HG02610 (cell line): ENCODE measurements around the gene CST7.

Experiments
- ATAC-seq: cut with Tn5 transposase; IDR thresholded peaks from one replicate; pipeline ENCODE4 v1.9.1; 2021; ENCODE audit warnings: mild to moderate bottlenecking, moderate library complexity; ENCODE audit not compliant: unreplicated experiment

The CST7 gene

DNA sequence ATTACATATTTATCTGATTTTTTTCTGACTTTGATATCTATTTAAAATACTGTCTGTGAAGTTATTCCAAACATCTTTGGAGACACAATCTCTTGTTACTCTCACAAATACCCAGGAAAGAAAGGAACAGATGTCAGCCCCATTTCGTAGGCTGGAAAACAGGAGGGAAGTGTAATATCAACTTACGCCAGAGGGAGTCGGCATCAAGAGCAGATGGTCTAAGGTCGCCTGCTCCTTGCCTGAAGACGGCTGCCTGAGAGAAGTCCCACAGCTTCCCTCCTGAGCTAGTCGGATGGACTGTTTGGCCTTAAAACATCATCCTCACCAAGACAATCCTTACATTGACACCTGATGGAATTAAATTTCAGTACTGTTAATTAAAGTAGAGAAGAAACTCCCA, 13.4 kb downstream of the CST7 start:
- ATAC-seq: no peak

DNA sequence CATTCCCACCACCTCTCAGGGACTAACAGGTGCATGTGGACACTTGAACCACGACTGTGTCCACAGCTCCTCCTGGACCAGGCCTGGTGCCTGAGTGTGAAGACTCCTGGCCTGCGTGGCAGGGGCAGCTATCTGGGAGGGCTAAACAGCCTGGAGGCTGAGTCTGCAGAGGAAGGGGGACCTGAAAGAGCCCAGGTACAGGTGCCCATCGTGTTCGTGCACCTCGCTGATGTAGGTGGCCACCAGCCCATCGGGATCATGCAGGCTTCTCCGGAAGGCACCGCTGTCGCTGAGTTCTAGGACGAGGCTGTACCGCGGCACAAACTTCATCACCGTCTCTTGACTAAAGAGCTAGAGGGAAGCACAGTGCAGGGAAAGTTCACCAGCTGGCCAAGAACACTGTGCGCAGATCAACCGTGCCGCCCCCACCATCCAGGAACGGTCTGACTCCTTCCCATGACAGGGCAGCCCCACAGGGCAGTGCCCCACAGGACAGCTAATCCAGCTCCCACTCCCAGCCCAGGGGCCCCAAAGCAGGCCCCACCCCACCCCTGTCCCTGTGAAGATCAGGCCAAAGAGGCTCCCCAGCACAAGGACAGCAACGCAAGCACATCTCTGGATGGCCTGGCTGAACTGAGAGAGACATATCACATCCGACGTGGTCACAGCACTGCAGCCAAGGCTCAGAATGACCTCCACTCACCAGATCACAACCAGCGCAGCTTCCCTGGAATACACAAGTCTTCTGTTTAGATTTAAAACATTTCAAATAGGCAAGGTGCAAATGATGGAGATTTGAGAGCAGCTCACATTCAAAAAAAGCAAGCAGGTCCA, 14.8 kb downstream of the CST7 start:
- ATAC-seq: no peak

DNA sequence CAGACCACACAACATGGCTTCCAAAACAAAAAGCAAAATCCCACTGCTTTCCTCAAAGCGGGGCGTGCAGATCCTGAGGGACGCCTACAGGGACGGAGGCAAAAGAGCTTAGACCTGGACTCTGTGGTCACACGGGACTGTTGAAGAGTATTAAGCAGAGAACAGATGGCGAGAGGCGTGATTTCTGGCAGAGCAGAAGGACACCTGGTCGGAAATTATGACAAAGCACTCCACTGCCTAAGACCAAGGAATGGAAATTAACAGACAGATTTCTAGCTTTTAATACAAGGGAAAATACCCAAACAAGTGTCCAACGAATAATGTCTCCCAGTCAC, 15.4 kb downstream of the CST7 start:
- ATAC-seq: no peak

DNA sequence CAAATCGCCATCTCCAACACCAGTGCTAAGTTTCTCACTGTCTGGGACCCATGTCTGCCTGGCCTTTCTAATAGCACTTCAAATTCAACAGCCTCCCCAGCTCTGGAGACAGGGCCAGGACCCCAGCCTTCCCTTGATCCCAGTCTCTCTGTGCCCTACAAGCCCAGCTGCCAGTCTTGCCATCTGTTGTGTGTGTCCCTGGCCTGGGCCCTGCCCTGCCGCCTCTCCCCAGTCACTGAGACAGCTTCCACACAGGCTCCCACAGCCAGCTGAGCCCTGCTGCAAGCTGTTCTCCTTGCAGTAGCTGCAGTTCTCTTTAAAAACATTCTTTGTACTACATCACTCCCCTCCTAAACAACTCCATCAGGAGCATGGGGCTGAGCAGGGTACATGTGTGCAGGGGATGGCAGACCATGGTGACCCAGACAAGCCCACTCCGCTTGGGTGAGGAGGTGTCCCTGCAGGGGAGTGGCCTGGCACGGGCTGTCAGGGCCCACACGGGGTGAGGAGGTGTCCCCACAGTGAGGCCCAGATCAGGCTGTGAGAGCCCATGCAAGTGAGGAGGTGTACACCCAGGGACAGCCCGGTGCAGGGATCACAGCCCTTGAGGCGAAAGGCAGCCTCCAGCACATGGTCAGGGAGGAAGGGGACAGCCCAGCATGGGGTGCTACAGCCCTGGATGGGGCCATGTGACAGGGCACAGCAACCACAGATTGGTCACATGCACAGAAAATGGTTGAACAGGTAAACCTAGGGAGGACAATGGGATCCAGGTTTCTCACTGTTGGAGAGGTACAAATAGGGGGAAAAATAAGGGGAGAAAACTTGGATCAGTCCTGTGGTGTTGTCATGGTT, 16.2 kb downstream of the CST7 start:
- ATAC-seq: no peak

DNA sequence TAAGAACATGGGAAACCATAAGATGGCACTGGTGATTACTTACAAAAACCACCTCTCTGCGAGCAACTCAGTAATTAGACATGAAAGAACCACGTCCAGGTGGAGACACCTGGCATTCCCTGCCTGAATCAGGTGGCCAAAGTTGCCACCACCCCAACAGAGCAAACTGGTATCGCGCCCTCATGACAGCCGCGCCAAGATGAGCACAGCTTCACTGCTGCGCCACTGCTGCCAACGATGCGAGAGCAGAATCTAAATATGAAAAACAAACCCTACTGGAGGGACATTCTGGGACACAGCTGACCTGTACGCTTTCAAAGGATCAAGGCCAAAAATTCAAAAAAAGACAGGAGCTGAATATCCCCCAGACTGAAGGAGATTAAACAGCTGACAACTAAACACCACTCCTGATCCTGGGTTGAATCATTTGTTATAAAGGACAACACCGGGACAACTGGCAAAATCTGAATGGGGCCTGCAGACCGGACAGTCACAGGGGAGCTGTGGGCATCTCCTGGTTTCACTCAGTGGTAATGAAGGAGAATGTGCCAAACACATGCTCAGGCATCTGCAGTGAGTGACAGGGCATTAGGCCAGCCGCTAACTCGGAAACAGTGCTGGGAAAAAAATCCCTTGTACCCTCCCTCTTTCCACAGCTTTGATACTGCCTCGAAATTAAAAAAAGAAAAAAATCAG, 17.4 kb downstream of the CST7 start:
- no peak for ATAC-seq

DNA sequence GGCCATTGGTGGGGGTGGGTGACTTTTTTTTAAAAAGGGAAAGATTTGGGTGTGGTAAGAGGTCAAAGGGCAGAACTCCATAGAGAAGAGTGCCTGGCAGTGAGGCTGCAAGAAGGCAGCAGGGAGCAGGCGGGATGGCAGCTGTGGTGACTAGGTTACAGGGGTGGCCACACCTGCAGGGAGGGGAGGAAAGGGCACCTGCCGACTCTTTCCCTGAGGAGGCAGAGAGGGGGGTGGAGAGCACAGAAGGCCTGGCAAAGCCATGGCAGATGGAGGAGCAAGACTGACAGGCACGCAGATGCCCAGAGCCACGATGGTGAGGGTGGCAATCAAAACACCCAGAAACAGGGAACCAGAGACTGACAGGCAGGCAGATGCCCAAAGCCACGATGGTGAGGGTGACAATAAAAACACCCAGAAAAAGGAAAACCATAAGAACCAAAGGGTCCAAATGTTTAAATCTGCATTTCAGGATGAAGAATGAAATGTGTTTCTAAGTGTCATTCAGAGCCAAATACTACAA, 19.3 kb downstream of the CST7 start:
- ATAC-seq: no peak

DNA sequence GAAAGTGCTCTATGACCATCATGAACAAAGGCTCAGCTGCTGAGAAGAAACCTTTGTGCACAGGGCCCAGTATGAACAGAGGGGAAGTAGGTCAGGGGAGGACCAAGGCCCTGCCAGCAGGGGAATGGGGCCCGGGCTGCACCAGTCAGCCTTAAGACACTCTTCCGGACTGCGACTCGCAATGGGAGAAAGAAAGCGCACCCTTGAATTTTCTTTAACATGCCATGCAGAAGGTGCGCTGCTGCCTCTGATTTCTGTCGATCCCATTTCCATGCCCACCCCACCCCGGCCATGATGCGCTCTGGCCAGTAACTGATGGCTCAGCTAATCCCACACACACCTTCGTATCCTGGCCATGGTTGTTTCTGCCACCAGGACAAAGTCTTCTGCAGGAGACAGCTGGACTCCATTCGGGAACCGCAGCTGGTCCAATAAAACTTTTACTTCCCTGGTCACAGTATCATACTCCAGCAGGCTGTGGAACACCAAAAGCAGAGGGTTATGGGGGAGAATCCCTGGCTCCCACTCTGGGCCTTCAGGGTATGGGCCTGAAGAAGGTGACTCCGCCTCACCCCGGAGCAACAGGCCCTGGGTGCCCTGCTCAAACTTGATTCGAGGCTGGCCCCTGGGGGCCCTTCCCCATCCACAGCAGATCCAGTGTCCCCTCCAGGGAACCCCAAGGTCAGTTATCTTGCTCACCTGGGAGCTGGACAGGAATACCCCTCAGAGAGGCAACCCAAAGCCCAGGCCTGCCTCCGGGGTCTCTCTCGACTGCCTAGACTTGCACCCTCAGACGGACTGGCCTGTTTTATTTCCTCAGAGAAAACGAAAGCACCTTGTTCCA, 20.3 kb downstream of the CST7 start:
- no peak for ATAC-seq

DNA sequence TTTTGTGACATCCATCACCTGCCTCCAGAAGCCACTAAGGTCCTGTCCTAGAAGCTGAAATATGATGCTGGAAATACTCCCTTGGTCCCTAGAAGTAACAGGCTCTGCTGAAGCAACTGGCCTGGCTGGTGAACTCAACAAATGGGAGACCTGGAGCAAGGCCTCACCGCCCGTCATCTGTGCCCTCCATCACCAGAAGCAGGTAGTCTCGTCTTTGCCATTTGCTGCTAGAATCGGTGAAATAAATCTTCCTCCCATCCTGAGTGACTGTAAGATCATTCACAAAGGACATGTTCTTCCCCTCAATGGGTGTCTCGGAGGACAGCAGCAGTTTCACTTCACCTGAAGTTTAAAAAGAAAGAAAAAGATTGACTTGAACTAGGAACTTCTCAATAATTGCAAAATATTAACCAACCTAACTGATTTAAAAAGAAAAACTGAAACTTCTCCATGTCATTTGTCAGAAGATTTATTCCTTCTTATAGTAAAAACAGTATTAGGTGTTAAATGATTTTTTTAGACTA, 21.0 kb downstream of the CST7 start:
- ATAC-seq: no peak

DNA sequence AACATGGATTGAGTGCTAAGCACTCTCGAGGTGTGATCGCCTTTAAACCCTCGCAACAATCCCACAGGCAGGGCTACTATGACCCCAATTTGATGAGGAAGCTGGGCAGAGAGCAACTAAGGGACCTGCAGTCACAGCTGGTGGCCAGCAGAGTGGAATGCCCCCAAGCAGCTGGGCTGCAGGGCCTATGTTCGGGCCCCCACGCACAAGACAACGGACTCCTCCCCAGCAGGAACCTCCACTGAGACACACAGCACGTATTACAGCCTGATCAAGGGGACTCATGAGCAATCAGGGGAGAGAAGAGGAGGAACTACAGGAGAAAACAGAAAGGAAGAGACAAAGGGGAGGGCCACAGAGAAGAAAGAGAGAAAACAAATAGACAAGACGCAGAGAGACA, 21.7 kb downstream of the CST7 start:
- ATAC-seq: no peak

DNA sequence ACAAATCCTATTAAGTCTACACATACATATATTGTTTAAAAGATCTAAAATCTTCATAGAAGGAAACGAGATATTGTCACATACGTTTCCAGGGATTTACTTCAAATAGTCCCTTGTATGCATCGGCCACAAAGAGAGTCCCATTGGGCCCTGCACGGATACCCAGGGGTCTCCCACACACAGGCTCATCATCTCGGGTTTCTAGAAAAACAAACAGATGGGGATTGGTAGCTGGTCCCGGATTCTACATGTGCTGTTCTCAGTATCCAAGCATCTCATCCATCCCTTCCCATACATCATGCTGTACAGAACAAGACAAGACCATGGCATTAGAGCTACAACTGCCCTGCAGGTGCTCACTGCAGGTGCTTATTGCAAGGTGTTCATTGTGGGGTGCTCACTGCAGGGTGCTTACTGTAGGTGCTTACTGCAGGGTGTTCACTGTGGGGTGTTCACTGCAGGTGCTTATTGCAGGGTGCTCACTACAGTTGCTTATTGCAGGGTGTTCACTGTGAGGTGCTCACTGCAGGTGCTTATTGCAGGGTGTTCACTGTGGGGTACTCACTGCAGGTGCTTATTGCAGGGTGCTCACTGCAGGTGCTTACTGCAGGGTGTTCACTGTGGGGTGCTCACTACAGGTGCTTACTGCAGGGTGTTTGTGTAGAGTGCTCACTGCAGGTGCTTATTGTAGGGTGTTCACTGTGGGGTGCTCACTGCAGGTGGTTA, 22.5 kb downstream of the CST7 start:
- no peak for ATAC-seq

DNA sequence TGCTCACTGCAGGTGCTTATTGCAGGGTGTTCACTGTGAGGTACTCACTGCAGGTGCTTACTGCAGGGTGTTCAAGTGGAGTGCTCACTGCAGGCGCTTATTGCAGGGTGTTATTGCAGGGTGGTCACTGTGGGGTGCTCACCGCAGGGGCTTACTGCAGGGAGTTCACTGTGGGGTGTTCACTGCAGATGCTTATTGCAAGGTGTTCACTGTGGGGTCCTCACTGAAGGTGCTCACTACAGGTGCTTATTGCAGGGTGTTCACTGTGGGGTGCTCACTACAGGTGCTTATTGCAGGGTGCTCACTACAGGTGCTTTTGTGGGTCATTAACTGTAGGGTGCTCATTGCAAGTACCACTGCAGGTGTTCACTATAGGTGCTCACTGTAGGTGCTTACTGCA, 23.3 kb downstream of the CST7 start:
- no peak for ATAC-seq

DNA sequence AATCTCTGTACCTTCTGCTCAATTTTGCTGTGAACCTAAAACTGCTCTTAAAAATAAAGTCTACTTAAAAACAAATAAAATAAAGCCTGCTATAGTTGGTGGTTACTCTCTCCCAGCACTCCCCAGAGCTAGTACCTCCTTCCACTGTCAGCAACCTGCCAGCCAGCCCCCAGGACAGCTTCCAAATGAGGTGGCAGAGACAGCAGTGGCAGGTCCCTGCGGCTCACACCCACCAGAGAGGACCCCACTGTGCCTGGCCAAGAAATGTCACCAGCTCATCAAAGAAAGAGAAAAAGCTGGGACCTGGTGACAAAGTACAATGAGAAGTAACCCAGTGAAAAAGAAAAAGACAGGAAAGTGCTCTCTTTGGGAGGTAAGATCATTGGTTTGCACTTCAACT, 28.3 kb downstream of the CST7 start:
- ATAC-seq: no peak

DNA sequence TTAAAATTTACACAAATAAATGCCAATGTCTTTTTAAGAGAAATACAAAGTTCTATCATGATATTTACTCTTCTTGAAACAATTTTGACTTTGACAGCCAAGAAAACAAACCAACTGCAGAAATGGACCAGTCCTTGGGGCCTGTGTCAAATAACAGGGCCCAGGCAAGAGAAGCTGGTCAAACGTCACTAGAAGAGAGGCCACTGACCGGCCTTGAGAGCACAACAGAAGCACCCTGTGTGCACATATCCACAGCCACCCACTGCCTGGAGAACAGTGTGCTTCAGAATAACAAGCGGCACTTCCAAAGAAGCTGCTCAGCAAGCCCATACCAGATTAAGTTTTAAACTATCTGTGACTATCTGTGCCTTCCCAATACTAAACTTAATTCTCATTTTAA, 28.7 kb downstream of the CST7 start:
- ATAC-seq: no peak

DNA sequence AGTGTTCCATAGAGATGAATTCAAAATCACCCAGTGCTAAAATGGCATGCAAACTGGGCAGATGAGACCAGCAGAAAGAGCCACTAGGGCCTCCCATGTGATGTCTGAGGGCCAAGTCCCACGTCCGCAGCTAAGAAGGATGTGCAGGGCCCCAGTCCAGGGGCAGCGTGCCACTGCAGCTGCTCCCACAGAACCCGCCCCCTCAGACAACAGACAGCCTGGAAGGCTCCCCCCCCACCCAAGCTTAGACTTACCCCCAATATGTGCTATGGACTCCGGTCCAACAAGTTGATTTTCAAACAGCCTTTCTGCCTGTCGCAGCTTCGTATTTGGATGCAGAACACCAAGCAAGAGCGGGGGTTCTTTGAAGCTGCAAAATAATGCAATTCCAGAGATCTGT, 29.4 kb downstream of the CST7 start:
- no peak for ATAC-seq

DNA sequence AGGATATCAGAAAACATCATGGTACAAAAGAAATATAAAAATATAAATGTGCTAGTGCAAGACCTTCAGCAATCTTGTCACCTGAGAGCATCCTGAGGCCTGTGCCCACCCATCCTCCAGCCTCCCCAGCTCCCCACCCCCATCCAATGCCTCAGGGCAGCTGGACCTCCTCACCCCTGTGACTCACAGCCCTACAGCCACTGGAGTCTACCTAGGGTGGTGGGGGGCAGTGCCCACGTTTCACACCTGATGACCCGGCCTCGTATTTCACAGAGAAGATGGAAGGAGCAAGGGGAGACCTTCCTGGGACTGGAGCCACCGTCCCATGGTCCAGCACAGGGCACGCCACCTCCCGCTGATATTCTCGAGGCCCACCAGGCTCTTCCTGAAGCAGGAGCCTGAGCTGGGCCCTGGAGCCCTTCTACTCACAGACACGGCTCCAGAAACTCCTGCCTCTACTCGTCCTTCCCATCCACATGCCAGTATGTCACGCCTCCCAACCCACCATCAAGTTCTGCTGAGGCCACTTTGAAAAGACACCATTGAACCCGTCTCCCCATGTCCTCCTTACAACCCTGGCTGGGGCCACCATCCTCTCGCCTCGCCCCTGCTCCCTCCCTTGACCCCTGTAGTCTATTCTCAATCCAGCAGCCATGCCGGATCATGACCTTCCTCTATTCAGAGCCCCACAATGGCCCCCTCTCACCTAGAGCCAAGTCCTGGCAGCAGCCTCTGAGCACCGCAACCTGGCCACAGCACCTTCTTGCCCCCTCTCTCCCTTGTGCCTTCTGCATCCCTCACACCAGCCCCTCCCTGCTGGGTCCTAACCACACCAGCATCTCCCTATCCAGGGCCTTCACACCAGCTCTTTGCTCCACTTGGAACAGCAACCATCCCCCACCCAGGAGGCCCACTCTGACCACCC, 30.2 kb downstream of the CST7 start:
- no peak for ATAC-seq

DNA sequence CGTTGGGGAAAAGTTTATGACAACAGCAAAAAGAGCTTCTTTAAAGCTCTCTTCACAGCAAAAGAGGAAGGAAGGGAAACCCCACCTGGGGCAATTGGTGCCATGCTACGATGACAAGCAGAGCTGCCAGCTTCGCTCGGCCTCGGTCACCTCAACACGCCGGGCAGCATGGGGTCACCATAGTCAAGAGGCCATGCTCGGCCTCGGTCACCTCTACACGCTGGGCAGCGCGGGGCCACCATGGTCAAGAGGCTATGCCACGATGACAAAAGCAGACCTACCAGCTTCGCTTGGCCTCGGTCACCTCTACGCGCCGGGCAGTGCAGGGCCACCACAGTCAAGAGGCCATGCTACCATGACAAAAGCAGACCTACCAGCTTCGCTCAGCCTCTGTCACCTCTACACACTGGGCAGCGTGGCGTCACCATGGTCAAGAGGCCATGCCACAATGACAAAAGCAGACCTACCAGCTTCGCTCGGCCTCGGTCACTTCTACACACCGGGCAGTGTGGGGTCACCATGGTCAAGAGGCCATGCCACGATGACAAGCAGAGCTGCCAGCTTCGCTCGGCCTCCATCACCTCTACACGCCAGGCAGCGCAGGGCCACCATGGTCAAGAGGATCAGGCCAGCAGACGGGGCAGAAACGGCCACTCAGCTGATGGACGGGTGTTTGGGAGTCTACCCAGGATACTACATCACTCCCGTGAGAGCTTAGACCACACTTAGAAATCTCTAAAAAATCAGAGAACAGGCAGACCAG, 31.4 kb downstream of the CST7 start:
- ATAC-seq: no peak

DNA sequence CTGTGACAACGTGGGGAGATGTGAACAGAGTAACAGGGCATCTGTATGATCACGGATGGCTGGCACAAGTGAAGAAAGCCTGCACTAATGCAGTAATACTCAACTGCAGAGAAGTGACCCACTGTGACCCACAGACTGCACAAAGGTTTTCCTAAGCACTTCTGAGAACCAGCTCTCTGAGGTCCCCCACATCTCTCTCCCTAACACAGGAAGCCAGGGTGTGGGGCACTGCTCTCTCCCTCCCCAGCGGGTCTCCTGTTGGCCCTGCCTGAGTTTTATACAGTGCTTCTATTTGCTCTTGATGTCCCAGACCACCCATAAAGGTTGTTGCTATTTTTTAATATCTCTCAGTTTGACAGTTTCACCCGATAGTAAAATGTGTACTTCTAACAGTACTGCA, 32.2 kb downstream of the CST7 start:
- ATAC-seq: no peak

DNA sequence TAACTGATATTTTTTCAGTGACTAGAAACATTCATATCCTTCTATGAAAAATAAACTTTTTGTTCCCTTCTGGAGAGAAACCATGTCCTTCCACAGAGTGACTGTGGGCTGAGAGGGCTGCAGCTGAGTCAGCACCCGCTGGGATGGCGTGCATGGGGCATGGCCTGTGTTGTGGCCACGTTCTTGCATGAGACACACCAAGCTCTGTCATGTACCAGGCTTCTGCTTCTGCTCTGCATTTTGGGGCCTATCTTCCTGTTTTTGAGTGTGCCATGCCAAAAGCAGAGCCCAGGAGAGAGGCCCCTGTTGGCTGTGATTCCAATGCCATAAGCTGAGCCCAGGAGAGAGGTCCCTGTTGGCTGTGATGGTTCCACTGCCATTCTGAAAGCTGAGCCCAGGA, 32.7 kb downstream of the CST7 start:
- no peak for ATAC-seq
